Esophagus muscularis mucosa (tissue), 4 donors: ENCODE results near the gene NMT2.

Experiments
- CTCF ChIP-seq, 3 experiments: fragments of 200-600 bp in 2 of 3; fragments of 450-650 bp in 1 of 3; sonication (generic) in 2 of 3; IDR thresholded peaks; one replicate each; pipeline ENCODE4 v1.5.1; 2017 to 2019; ENCODE audit warnings: antibody characterized with exemption in 3 of 3, mild to moderate bottlenecking in 2 of 3, moderate library complexity in 1 of 3
- EP300 ChIP-seq: sonication (generic); formaldehyde crosslinking; IDR thresholded peaks from one replicate; pipeline ENCODE4 v1.6.1; 2017; ENCODE audit warnings: antibody characterized with exemption
- POLR2AphosphoS5 ChIP-seq, 2 donors: sonication (generic); formaldehyde crosslinking; IDR thresholded peaks; one replicate each; pipeline ENCODE4 v1.6.1; 2017; ENCODE audit warnings: antibody characterized with exemption in 2 of 2

- TF ChIP-seq POLR2AphosphoS5 (IDR thresholded peaks at IDR 0.05): no peak
- TF ChIP-seq CTCF (IDR thresholded peaks at IDR 0.05): no peak
- no peak for TF ChIP-seq EP300
Measured at GRCh38 chr10:15069230-15069629, 99.3 kb downstream of the NMT2 start.
